ENCODE data around the gene MTURN.
"Not testable (repeated sequence)": the region's sequence is repeated elsewhere in the genome, so short reads cannot be mapped to it uniquely, and the experiment has no call there.

Gene MTURN

DNA sequence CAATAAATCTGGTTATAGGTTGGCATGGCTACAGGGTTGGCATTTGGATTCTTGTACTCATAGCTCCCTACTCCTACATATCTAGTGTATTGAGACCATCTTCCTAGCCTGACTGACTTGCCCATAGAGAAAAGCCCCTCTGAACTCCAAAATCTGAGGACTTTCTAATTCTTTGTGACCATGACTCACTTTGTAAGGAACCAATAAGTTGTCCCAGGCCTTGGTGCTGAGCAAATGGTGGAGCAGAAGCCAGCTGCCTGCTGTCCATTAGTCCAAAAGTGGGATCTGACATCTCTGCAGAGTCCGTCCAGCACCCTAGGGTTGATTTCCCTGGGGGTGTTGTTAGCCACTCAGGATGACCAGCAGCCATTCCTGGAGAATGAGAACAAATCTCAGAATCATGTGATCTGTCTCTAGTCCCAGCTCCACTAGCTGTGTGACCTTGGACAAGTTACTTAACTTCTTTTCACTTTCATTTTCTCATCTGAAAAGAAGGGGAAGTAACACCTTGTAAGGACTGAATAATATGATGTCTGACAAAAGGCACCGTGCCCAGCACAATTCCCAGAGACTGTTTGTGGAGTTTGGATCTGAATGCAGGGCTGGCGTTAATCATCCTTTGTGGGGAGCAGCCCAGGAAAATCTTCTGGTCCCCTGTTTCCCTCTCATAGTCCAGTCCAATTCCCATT, 44.1 kb downstream of the MTURN start:
- no peak for DNase-seq (ENCODE audit: low read depth in 2 of 2)

DNA sequence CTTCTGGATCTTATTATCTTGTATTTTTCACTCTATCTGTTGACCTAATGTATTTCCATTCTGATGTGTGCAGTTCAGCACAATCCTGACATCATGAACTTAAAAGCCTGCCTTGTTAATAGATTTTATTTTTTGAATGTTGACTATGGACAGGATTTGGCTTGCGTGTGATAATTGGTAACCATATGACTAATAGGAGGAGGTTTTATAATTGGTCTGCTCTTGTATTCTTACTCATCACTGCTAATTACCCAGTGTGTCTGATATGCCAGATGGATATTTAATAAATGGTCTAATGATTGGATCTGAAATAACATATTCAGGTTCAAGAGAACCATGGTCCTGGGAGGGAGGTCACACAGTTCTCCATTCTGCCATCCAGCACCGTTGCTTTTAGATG, 45.9 kb downstream of the MTURN start:
- DNase-seq (ENCODE audit: low read depth in 2 of 2), result no peak

DNA sequence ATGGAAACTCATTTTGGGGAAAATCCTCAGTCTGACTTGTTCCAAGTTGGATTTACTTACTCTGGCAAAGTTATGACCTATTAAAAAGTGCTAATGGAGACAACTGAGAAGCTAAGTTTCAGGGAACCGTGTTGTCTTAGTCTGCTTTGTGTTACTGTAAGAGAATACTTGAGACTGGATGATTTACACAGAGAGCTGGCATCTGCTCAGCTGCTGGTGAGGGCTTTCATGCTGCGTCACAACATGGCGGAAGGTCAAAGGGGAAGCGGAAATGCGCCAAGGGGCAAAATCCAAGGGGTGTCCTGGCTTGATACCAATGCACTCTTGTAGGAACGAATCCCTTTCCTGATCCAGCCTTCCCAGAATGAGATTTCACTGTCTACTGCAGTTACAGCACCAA, 46.4 kb downstream of the MTURN start:
- DNase-seq (ENCODE audit: low read depth in 2 of 2), result no peak

DNA sequence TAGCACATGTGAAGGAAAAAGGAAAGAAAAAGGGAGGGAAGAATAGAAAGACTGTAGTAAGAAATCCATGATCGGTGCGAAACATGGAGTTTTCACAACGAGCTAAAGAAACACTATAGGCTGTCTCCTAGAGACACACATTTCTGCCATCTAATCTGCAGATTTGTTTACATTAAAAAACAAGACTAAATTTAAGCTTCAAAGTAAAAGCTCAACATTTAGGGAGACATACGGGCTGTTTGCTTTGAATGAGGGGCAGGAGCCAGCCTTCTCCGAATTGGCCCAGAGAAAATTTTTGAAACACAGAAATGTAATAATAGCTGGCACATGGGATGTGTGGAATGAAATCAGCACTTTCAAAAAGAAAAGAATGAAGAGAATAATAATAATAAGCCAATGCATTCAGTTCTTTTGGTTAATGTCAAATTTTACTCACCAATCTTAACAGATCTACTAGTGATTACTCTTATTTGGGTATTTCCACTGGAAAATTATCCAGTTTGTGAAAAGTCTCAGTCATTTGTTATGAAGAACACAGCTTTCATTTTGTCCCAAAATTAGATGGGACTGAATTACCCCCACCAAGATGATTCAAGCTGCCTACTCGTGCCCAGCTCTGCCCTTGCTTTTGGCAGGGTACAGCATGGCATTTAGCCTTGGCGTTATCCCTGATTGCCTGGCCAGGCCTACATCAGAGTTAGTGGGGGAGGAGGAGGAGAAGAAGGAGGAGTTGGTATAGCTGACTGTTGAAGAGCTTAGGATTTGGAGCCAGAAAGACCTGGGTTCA, 47.1 kb downstream of the MTURN start:
- DNase-seq (ENCODE audit: low read depth in 2 of 2), result no peak

DNA sequence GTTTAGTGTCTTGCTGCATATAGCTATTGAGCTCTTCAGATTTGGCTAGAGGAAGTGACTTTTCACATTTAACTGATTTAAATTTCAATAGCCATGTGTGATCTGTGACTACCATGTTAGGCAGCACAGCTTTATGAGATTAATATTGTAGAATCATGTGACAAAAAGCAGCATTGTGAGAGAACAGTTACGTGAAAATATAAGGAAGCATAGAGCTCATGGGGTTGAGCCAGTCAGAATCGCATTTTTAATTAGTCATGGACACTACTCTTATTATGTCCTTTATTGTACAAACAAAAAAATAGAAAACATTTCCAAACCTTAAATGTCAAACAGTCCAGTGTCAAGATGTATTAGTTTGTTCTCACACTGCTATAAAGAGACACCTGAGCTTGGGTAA, 48.0 kb downstream of the MTURN start:
- DNase-seq (ENCODE audit: low read depth in 2 of 2), result no peak

DNA sequence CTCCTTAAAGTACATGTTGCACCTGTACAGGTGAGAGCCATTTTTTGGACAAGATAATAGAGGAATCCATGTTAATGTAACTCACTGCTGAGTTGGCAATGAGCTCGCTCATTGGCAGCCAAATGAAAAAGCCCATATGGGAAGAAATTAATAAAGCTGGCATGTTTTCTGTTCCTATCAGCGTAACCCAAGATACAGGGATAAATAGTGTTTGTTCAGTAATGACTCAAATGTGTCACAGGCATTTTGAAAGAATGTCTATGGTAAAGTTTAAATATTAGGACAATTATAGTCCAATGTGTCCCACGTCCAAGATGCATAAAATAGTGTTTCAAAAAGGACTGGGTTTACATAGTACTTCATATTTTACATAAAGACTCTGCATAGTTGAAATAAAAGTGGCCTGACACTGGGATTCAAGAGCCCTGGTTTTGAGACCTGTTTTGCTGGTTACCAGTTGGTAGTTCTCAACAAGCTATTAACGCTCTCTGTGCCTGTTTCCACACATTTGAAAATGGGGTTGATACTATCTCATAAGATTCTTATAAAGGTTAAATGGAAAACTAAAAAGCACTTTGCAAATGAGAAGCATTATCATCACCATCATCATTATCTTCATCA, 49.1 kb downstream of the MTURN start:
- no peak for DNase-seq (ENCODE audit: low read depth in 2 of 2)

DNA sequence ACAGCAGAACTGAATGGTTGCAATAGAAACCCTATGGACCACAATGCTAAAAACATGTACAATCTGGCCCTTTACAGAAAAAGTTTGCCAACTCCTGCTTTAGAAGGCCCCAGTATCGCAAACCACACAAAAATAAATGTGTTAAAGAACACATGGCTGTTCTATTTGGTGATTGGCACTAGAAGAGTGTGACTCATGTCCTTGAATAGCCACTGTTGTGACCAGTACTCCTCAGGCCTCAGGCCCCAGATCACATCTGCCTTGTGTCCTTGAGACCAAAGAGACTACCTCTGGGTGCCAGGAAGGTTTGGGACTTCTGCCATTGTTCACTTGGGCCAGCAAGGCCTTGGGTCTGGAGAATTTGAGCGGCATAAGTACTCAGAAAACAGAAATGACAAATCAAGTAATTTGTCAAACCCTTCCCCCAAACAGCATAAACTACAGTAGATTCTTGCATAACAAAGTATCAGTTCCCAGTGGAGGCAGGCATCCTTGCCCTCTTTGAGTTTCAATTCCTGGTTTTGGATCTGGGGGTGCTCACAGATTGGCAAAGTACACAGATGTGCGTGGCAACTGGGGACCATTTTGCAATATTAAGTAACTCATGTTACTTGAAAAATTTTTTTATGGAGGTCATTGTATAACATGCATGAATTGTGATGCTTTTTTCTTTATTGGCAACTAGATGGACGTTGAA, 50.2 kb downstream of the MTURN start:
- DNase-seq (ENCODE audit: low read depth in 2 of 2), result no peak

DNA sequence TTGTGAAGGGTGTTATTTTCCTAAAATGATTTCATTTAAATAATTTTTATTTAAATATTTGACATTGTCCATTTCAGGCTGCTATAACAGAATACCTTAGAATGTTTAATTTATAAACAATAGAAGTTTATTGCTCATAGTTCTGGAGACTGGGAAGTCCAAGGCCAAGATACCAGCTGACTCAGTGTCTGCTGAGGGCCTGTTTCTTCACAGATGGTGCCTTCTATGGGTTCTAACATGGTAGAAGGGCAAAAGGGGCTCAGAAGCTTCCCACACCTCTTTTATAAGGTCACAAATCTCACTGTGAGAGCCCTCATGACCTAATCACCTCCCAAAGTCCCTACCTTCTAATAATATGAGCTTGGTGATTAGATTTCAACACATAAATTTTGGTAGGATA, 50.7 kb downstream of the MTURN start:
- no peak for DNase-seq (ENCODE audit: low read depth in 2 of 2)

DNA sequence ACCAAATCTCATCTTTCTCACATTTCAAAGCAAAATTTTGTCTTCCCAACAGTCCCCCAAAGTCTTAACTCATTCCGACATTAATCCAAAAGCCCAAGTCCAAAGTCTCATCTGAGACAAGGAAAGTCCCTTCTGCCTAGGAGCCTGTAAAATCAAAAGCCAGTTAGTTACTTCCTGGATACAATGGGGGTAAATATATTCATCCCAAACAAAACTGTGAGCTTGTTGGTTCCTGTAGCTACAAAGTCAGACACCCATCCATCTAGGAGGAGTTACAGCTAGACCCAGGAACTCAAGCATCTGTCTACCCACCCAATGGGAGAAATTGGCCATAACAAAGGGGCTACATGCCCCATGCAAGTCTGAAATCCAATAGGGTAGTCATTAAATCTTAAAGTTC, 51.9 kb downstream of the MTURN start:
- DNase-seq (ENCODE audit: low read depth in 2 of 2), result no peak

DNA sequence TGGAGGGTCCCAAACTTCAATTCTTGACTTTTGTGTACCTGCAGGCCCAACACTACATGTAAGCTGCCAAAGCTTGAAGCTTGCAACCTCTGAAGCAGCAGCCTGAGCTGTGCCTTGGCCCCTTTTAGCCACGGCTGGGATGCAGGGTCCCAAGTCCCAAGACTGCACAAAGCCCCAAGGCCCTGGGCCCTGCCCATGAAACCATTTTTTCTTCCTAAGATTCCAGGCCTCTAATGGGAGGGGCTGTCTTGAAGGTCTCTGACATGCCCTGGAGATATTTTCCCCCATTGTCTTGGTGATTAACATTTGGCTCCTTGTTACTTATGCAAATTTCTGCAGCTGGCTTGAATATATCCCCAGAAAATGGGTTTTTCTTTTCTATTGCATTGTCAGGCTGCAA, 52.7 kb downstream of the MTURN start:
- no peak for DNase-seq (ENCODE audit: low read depth in 2 of 2)

DNA sequence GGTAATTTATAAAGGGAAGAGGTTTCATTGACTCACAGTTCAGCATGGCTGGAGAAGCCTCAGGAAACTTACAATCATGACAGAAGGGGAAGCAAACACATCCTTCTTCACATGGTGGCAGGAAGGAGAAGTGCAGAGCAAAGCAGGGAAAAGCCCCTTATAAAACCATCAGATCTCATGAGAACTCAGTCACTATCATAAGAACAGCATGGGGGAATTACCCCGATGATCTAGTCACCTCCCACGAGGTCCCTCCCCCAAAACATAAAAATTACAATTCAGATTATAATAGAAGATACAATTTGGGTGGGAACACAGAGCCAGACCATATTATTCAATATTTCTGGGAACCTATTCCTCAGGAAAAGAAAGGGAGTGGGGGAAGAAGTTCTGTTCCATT, 53.6 kb downstream of the MTURN start:
- DNase-seq (ENCODE audit: low read depth in 2 of 2), result not testable (repeated sequence)

DNA sequence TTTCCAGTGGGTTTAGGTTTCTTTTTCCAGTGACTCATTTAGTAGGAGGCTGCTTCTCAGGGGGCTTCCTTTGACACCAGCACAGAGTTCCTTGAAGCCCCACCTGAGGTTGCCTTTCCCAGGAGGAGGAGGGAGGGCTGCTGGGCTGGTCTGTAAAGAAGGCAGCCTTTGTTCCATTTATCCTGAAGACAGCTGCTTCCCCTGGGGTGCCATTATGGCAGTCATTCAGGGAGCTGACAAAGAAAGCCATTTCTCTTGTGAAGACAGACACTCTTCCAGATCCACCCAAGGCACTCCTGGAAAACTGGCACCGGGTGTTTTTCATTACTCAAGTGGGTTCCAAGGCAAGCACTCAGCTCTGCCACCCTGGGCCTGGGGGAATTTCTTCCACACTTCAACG, 54.0 kb downstream of the MTURN start:
- no peak for DNase-seq (ENCODE audit: low read depth in 2 of 2)

DNA sequence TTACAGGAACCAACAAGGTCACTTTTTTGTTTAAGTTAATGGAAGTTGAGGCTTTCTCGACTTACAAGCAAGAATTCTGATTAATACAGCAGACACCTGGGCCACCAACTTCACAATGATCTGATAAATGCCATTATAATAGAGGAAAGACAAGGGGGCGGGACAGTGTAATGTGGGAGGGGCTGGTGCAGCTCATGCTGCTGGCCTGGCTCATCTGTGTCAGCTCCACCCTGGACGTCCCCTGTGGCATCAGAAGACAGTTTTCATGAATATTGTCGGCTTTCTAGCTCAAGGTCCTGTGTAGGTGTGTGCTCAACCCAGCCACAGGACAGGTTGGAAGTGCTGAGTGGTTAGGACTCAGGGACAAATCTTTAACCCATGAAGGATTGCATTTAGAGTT, 57.0 kb downstream of the MTURN start:
- DNase-seq (ENCODE audit: low read depth in 2 of 2), result no peak

DNA sequence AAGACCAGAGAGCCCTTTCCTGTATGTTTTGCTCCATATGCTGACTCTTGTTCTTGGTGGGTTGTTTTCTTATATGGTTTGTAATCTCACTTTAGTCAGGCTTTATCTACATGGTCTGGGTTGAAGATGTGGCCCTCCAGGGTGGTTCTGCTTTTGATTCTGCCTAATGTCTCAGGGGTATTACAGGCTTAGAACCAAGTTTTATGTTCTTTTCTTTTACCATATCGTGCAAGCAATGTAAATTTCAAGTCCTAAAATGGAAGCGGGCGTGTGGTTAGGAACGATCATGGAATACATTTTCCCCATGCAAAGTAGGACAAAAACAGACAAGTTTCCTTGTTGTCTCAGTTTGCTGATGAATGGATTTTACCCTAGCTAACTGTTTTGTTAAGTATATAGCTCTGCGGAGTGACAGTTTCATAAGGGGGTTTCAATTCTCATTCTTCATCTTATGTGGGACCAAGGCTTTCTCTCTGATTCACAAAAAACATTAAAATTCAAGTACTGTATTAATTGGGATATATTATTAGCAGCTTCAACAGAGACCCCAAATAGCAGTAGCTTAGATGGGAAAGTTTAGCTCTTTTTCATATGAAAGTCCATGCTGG, 58.7 kb downstream of the MTURN start:
- DNase-seq (ENCODE audit: low read depth in 2 of 2), result no peak

DNA sequence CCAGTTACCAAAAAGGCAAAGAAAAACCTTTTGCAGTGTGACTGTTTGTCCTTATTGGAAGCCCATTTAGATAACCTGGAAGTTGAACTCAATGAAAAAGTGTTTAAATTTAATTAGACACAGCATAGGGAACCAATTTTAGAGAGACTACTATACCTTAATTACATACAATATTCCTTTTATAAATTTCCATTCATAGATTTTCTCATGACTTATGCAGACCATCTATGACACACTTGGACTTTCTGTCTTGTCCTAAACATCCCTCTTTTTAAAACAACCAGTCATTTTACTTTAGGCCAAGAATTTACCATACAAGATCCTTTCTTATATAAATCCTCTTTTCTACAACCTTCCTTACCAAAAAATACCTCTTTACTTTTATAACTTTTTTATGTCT, 61.6 kb downstream of the MTURN start:
- DNase-seq (ENCODE audit: low read depth in 2 of 2), result no peak

DNA sequence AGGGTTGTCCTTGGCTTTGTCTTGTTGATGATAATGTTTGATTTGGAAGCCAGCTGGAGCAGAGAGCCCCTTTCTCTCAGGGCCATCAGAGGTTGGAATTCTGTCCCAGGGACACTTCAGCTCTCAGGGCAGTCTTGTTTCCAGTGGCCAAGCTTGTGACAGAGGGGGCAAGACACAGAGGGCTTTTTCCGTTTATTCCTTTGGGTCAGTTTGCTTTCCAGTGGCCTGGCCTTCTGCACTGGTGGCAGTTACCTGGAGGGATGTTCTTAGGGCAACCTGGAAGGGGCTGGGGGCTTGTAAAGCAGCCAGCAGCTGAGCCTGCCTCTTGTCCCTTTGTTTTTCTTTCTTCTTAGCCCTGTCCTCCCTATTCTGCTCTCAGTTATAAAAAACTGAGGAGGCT, 62.7 kb downstream of the MTURN start:
- no peak for DNase-seq (ENCODE audit: low read depth in 2 of 2)

DNA sequence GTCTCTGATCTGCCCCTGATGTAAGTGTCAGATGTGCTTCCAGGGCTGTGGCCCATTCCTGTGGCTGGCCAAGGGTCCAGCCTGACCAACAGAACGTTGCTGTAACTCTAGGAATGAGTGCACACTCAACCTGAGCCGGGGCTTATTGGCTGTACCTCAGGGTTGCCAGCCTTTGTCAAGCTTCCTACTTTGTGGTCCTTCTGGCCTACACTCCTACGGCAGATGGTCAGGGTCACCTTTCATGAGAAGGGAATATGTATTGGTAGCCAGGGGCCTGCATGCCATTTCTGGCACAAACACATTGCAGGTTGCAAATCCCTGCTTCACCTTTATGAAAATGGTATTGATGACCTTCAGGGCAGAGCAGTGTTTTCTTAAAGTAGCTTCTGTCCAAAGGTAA, 64.5 kb downstream of the MTURN start:
- DNase-seq (ENCODE audit: low read depth in 2 of 2), result no peak

DNA sequence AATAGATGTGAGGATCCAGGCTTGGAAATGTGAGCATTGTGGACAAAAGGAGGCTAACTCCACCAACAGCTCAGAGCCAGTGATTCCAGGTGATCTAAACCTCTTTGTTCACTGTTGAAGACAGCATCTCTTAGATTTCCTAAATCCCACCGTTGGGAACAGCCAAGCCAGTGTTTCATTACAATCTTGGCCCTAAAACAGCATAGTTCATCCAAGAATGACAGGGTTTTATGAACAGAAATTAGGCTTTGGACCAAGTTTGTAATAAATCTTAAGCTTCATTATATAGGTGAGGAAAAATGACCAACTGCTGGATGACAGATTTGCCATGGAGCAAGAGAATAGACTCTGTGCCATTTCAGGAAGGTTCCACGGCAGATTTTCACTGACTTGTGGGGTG, 65.8 kb downstream of the MTURN start:
- no peak for DNase-seq (ENCODE audit: low read depth in 2 of 2)

DNA sequence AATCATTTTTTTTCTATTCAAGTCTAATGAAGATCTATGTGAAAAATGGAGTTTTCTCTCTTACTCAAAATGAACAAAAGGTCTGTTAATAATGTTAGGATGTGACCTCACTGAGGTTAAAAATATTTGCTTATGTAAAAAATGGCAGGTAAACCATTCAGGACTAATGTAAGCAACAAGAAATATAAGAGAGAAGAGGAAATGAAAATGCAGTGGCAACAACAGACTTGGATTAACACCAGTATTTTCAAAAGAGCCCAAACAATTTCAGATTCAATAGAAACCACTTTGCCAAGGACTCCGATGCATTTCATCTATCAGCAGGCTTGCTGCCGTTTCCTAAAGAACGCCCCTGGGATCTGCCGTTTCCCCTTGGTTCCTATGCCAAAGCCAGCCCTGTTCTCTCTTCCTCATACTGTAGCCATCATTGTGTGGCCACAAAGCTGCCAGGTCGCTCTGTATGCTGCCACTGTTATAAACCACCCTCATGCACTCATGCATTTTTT, 66.4 kb downstream of the MTURN start:
- no peak for DNase-seq (ENCODE audit: low read depth in 2 of 2)

DNA sequence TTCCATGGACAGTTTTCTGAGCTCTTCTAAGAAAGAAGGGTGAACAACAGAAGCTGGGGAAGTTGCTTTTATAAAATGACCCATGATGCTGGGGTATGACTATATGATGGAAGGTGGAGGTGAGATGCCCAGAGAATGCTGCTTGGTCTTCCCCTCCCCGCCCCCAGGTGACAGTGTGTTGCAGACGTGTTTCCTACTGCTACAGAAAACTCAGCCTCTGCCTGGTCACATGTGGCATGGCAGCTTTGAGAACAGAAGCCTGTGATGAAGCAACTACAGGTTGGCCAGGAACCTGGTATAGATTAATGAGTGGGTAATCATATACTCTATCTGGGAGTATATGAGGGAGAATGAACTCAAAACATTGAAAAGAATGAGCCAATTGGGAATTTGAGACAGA, 67.1 kb downstream of the MTURN start:
- no peak for DNase-seq (ENCODE audit: low read depth in 2 of 2)

DNA sequence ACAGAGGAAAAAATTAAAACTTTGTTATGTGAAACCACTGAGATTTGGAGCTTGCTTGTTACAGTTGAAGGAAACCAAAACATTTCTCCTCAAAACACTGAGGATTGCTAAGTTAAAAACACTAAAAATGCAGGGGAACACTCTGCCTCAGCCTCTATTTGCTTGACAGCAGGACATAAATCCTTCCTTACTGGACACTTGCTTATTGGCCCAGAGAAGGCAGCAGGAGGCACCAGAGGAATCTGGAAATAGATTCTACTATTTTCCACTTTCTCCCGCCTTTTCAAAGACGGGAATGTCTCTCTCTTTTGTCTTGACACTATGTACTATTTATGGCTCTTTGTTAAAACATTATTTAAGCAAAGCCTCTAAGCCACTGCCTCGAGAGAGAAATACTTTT, 67.9 kb downstream of the MTURN start:
- DNase-seq (ENCODE audit: low read depth in 2 of 2), result no peak

DNA sequence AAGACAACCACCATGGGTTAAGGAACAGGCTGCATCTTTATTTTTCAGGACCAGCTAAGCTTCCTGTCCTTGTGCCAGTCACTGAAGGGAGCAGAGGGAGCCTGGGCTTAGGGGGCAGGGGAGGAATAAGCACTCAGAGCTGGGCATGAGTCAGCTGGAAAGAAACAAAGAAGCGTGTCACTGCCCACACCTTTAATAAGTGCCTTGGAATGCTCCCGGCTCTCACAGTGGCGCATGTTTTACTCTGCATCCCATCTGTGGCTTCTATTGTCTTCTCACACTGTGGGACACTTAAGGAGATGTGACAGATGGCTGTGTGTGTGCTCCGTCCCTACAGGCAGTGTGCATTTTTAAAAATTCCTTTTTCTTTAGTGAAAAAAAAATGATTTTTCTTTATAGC, 71.7 kb downstream of the MTURN start:
- DNase-seq (ENCODE audit: low read depth in 2 of 2), result no peak

Data from stimulated activated CD4-positive, alpha-beta T cell treated with anti-CD3 and anti-CD28 coated beads, Interleukin-12 subunit alpha, Interleukin-12 subunit beta, amount 100 ng/mL, for 24 hours (primary cell).